ENCODE results near the gene MRPS2.
"Not testable (repeated sequence)": the region's sequence is repeated elsewhere in the genome, so short reads cannot be mapped to it uniquely, and the experiment has no call there.

Gene MRPS2

DNA sequence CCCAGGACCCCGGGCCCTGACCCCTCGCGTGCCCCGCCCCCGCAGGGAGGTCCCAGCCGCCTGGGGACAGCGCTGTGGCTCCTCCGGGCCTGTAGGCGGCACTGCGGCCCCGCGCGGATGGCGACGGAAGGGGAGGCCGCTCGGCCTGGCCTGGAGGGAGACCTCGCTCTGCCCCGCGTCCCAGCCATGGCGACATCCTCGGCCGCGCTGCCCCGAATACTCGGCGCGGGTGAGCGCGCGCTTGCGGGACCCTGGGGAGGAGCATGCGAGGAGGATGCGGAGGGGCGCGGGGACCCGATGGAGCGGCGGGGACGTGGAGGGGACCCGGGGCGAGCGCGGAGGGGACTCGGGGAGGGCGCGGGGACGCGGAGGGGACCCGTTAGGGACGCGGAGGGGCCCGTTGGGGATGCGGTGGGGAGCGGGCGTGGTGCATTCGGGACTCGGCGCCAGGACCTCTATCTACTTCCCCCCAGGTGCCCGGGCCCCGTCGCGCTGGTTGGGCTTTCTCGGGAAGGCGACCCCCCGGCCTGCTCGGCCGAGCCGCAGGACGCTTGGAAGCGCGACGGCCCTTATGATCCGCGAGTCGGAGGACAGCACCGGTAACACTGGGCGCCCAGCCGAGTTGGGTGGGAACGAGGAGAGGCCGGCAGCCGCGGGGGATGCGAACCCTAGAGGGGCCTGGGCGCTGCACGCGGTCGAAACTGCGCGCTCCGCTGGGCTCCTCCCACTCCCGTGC, at the start of gene MRPS2:
MRPS2 (plus strand) TSS at position 158 of the 736 bp plus-strand sequence; CDS start at position 187, 29 bp downstream.
- peak; percentile 81 for DNase-seq

DNA sequence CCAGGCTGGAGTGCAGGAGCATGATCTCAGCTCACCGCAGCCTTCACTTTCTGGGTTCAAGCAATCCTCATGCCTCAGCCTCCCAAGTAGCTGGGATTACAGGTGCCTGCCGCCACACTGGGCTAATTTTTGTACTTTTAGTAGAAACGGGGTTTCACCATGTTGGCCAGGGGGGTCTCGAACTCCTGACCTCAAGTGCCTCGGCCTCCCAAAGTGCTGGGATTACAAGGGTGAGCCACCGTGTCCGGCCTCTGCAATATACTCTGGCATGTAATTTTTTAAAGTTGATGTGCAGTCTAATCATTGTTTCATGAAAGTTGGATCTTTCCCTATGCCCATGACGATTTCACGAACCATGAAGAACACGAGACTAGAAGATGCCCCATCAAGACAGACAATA, 49.5 kb upstream of the MRPS2 start:
- DNase-seq = no peak

DNA sequence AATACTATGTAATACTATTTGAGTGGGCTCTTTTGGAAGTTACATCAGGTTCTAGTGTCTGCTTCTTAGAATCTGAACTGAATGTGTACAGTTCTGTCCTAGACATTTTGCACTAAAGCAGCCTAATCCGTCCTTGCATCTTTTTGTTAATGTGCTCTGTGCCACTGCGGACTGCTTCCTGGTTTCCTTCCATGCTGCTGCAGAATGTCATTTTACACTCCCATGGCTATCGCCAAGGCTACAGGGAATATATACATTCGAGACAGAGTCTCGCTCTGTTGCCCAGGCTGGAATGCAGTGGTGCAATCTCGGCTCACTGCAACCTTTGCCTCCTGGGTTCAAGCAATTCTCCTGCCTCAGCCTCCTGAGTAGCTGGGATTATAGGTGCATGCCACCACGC, 48.6 kb upstream of the MRPS2 start:
- DNase-seq = not testable (repeated sequence)

DNA sequence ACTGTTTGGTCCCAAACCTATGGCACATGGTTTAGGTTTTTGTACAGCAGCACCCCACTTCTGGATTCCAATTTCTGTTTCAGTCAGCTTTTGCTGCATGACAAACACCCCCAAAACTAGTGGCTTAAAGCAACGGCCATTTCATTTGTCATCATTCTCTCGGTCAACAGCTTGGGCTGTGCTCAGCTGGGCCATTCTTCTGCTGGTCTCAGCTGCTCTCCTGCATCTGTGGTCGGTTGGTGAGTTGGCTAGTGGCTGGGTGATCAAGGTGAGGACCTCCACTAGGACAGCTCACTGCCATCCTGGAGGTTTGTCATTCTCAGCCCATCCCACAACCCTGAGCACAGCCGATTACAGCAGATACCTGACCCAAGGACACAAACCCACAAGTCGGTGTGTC, 45.7 kb upstream of the MRPS2 start:
- no peak for DNase-seq

DNA sequence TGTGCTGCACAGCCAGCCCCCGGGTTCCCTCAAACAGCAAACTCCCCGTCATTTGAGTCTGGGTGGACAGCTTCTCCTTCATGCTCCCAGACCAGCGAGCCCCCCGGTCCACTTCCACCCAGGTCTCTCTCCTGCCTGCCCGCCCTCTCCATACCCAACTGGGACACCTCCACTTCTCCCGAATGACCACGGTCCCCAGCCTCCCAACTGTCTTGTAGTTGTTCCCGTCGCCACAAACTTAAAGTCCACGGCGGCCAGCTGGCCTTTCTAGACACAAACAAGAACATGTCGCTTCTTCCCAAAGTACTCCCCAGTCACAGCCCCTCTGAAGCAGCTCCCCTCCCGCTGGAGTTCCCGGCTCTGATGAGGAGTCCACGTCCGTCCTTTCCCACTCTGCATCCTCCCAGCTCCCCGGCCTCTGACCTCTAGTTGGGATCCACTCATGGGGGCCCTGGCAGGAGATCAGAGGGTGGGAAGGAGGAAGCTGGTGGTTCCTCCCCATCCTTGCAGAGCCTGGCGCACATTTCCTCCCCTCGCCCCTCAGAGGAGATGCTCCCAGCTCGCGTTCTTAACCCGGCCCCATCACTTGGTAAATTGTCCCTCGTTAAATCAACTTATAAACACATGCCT, 45.0 kb upstream of the MRPS2 start:
- DNase-seq = no peak

DNA sequence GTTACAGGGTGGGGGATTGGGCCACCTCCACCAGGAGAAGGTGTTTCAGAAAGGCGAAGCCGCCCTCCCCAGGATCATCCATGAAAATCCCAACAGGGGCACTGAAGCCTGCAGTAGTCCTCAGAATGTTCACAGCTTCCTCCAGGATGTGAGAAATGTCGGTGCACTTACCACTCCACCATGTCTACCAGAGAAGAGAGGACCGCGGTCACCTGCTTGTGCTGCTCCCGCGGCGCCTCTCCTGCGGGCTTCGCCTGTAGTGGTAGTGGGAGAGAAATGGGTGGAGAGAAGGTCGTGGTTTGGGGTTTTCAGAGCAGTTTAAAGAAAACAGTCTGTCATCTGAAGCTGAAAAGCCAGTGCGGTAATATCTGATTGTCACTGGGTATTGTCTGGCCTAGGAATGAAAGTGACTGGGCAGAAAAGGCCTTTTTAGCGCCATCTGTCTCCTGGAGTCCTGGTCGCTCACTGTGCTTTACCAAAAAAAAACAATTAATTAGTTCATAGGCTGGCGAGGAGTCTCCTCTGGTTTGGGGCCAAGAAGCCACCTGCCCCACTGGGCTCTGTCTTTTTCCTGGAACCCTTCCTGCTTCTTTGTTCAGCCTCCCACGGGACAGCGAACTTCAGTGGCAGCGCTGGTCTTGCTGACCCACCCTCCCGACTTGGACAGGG, 43.9 kb upstream of the MRPS2 start:
- DNase-seq = no peak

DNA sequence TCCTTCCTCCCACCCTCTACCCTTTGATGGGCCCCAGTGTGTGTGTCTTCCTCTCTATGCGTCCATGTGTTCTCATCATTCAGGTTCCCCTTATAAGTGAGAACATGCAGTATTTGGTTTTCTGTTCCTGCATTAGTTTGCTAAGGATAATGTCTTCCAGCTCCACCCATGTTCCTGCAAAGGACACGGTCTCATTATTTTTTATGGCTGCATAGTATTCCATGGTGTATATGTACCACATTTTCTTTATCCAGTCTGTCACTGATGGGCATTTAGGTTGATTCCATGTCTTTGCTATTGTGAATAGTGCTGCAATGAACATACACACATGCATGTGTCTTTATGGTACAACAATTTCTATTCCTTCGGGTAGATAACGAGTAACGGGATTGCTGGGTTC, 42.0 kb upstream of the MRPS2 start:
- DNase-seq = not testable (repeated sequence)

DNA sequence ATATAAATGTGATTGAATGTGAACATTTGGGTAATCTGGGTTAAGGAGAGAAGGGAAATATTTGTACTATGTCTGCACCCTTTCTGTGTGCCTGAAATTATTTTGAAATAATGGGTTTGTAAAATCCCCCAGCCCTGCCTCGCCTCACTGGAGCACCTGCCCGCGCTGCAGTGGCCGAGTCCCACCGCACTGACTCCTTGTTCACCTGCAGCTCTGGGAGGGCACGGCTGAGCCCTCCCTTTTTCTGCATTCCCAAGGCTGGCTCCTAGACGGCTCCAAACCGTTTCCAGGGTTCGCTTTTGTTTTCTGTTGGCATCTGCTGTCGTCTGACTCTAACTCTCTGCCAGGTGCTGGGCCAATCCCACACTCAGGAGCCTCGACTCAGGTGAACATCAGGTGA, 38.5 kb upstream of the MRPS2 start:
- DNase-seq = no peak

DNA sequence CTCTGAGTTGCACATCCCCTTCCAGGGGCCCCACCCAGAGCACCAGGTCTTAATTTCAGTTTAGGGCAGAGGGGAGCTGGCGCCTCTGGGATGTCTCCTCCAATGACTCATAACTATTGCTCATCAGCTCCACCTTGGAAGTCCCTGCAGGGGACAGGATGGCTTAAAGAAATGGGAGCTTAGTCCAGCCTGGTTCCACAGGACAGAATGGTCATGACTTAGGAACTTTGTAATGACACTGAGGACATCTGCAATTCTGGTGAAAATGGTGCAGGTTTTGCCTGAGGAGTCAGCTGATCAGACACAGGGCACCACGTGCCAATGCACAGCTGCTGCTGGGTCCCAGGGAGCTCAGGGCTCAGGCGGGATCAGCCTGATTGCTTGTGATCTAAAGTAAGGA, 37.3 kb upstream of the MRPS2 start:
- no peak for DNase-seq

DNA sequence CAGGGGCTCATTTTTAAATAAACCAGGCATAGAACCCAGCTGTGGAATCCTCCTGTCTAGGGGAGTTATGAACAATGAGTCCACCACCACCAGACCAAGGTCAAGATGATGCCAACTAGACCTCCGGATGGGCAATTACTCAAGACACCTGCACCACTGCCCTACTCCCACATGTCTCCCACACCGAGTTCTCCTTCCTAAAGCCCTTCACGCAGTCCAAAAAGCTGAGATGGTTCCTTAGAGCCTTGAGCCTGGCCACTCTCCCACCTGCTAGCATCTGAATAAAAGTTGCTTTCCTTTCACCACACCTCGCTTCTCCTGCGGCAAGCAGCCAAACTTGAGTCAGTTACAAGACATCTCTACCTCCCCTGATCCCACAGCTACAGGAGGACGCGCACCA, 36.3 kb upstream of the MRPS2 start:
- DNase-seq = no peak

DNA sequence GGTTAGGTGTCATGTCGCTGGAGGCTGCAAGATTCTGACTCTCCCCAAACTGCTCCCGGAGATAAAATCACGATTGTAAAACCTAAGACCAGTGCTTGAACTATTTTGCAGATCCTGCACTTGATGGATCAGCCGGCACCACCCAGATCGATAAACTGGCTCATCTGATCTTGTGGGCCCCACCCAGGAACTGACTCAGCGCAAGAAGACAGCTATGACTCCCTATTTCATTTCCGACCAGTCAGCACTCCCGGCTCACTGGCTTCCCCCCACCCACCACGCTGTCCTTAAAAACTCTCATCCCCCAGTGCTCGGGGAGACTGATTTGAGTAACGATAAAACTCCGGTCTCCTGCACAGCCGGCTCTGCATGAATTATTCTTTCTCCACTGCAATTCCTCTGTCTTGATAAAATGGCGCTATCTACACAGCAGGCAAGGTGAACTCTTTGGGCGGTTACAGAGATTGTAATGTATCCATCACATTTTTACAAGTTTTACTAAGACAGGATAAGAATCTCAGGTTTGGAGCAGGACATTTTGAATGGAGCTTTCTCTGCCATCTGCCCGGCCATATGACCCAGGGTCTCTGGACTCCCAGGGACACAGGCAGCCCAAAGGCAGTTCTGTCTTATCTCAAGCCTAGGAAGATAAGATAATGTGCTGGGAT, 31.5 kb upstream of the MRPS2 start:
- no peak for DNase-seq

DNA sequence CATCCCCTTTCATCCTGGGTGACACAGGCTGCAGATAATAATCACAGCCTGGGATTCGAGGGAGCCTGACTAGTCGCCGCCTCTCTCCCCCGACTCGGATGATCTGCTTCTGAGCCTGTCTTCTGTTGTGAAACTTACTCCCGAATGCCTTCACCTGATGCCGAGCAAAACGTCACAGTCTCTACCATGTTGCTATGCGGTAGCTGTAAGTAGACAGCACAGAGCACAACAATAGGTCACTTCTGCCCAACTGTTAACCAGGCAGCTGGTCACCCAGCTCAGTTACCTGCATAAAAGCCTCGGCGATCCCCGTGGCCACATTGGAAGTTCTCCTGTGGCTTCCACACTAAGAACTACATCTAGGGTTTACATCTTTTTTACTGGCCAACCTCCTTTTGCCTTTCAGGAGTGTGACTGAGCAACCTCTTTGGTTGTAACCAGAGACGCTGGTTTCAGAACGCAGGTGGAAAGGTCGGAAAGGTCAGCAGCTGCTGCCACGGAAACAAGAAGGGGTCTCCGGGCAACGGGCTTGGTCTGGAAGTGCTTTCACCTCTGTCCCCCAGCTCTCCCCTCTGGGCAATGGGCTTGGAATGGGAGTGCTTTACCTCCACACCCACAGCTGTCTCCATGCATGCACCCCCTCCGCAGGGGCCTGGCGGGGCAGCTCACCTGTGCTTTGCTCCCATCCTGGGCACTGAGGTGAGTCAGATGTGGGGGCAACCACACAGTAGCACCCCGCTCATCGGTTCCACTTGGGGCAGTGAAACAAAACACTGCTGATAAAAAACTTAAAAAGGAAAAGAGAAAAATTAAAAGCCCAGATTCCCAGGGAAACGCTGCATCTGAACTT, 28.5 kb upstream of the MRPS2 start:
- no peak for DNase-seq

DNA sequence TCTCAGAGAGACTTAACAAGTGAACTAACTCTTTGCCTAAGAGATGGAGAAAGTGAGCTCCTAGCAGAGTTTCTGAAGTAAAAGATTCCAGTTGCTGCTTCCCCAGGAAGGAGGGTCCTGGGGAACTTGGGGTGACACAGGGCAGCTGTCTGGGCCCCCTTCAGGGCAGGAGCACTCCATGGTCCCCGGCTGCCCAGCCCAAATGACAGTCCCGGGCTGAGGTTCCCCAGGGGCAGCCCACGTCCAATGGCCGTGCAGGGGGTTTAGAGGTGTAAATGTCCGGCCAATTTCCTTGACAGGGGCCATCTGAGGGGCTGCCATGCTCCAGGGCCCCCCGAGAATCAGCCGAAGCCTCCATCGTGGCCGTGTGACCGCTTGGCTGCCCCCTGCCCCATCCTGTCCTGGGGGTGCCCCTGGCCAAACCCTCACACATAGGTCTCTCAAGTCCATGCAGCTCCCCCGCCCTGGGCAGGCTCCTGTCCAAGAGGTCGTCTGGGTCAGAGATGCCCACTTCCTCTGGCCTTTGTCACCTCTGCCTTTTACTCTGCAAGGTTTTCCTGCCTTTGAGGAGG, 26.4 kb upstream of the MRPS2 start:
- no peak for DNase-seq

DNA sequence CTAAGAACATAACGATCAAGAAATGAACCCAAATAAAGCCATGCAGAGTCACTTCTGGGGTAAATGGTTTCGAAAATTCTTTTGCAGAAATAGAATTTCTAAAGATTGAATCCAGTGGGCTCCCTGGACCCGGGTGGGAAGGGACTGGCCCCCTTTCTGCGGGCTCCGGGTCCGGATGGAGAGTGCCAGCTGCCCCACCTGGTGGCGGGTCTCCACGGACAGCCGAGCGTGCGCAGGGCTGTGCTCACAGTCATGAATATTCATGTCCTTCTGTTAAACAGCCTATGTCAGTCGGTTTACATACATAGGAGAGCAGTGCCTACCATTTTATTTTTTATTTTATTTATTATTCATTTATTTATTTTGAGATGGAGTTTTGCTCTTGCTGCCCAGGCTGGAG, 25.6 kb upstream of the MRPS2 start:
- DNase-seq = peak; percentile 22

DNA sequence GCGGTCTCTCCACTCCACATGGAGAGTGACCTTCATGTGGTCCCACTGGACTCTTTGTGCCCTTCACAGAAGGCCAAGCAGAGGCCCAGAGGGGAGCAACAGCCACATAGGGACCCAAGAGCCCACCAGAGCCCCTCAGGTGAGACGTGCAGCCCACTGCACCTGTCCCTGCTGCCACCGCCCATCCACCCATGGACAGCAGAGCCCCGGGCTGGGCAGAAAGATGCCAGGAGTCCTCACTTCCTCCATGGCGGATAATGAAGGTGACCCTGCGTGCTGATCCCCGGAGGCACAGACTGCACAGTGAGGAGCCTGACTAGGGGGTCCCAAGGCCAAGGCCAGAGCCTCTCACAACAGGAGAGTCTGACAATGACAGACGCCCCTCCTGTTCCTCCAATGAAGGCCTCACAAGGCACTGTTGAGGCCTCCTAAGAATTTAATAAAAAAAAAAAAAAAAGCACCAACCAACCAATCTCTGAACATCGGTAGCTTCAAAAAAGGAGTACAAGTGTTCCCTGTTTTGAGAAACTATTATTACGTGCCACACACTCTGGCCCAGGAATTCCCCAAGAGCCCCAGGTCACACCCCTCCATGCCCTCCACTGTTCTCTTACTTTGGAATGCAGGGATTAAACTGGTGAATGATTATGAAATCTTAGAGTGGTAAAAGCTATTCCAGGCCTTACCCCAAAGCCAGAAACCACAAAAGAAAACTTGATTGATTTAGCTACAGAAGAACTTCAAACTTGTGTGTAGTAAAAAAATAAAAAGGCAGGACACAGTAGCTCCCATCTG, 23.7 kb upstream of the MRPS2 start:
- no peak for DNase-seq

DNA sequence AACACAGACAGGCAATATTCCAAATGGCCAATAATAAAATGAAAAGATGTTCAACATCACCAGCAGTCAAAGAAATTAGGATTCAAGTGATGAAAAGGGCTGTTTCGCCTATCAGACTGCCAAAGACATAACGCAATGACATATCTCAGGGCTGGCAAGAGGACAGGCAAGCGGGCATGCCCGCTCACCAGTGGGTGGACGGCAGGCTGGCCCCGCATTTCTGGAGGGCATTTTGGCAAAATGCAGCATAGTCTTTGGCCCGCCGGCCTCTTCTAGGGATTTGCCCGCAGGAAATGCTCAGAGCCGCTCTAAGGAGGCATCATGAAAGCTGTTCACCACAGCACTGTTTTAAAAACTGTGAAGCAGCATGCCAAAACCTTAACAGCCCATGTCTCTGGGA, 22.3 kb upstream of the MRPS2 start:
- no peak for DNase-seq

DNA sequence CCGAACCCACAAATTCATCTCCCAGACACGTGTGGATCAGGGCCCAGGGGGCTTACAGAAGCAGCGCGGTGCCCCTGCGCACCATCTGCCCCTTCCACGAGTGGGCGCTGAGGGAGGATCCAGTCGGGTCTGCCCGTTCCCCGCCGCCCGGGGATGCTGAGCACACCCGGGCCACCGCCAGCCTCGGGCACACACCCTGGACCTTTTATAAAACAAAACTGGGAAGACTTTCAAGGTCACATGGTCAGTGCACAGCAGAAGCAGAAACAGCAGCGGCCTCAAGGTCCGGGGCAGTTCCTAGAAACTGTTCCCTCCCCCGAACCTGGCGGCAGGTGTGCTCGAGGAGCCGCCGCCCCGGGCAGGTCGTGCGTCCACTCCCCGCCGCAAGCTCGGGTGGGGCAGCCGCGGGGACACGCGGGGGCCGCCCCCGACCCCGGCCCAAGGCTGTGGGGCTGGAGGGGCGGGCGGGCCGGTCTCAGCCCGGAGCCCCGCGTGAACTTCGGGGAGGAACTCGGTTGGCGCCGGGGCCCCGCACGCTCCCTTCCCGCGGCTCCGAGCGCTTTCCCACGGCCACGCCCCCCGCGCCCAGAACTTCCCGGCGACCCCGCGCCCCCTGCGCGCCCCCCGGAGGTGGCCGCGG, 21.5 kb upstream of the MRPS2 start:
- DNase-seq = peak; percentile 6

DNA sequence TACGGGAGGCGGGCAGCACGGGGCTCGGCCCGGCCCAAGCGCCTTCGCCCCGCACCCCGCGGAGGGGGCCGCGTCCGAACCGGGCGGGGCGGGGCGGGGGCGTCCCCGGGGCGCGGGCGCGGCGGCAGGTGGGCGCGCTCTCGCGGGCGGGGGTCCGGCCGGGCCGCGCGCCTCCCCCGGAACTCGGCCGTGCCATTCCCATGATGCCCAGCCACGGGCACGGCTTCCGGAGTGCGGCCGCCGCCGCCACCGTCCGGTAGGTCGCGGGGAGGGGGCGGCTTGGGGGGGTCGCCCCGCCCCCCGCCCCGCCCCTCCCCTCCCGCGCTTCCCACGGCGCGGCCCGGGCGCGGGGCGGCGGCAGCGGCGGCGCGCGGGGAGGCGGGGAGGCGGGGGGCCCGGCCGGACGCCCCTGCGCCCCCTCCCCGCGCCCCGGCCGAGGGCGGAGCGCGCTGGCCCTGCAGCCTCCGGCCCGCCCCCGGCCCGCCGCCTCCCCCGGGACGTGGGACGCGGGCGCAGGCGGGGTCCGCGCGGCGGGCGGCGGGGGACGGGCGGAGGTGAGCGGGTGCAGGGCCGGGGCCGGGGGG, 20.9 kb upstream of the MRPS2 start, which contains the start of gene PPP1R26:
PPP1R26 (plus strand) TSS at position 314 of the 584 bp plus-strand sequence. CDS start 4,729 bp downstream, outside the sequence.
- peak; percentile 11 for DNase-seq

DNA sequence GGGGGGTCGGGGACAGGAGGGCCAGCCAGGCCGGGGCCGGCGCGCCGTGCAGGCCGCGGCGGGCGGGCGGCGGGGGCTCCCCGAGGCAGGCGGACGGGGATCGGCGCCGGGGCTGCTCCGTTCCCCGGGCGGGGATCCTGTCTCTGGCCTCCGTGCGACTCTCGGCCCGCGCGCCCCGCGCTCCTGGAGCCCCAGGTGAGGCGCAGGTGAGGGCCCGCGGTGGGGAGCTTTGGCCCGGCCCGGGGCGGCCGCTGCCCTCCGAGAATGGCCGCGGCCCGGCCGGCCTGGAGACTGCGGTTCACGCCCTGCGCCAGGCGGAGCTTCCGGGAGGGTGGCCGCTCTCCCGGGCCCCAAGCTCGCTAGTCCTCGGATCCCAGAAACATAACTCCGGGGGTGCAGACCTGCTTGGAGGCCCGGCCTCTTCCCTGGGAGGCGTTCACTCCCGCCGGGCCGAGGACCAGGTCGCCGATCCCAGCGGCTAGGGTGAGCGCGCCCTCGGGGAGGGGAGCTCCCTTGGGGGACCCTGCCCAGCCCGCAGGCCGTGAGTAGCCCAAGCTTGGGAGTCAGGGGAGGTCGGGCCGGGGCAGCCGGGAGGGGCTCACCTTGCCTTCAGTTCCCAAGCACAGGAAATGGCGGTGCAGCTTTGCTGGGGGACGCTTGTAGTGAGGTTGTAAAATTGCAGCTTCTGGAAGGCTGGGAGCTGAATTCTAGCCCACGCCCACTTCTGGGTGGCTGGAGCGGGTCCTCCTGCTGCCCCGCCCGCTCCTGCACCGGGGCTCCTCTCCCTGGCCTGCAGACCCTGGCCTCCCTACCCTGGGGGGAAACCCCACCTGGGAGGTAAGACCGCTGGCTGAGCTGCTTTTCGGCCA, 20.2 kb upstream of the MRPS2 start:
- peak; percentile 29 for DNase-seq

All from NCI-H510A treated with DMSO at 0.1 percent for 48 hours (cell line).